Body of pancreas (tissue), 4 donors: Measurements from ENCODE around the gene DUSP8.

Source experiments
- POLR2A ChIP-seq, 3 donors: fragments of 450-650 bp; IDR thresholded peaks; one replicate each; pipeline ENCODE4 v1.6.1; 2016; ENCODE audit warnings: antibody characterized with exemption in 3 of 3, mild to moderate bottlenecking in 2 of 3
- TF ChIP-seq, protein P1 (sequence below), 7 experiments: fragments of 450-650 bp in 4 of 7; fragments of 200-600 bp in 3 of 7; sonication (generic) in 3 of 7; IDR thresholded peaks; one replicate each; pipeline ENCODE4 v1.5.1; 2016 to 2019; ENCODE audit warnings: antibody characterized with exemption in 7 of 7

GRCh38 chr11:1566381-1567051 is 5.6 kb downstream of the DUSP8 start:
- TF ChIP-seq, protein P1, sequence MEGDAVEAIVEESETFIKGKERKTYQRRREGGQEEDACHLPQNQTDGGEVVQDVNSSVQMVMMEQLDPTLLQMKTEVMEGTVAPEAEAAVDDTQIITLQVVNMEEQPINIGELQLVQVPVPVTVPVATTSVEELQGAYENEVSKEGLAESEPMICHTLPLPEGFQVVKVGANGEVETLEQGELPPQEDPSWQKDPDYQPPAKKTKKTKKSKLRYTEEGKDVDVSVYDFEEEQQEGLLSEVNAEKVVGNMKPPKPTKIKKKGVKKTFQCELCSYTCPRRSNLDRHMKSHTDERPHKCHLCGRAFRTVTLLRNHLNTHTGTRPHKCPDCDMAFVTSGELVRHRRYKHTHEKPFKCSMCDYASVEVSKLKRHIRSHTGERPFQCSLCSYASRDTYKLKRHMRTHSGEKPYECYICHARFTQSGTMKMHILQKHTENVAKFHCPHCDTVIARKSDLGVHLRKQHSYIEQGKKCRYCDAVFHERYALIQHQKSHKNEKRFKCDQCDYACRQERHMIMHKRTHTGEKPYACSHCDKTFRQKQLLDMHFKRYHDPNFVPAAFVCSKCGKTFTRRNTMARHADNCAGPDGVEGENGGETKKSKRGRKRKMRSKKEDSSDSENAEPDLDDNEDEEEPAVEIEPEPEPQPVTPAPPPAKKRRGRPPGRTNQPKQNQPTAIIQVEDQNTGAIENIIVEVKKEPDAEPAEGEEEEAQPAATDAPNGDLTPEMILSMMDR (IDR thresholded peaks at IDR 0.05) = no peak
- no peak for TF ChIP-seq POLR2A (IDR thresholded peaks at IDR 0.05)
